GM12872 (cell line): ENCODE data around the gene APLF.

Experiments
- TF ChIP-seq, protein P1 (sequence below): IDR thresholded peaks from 3 replicates; pipeline ENCODE4 v1.5.1; 2011; ENCODE audit warnings: low read depth, mild to moderate bottlenecking, low read length, moderate library complexity; ENCODE audit not compliant: insufficient read depth

APLF gene

DNA sequence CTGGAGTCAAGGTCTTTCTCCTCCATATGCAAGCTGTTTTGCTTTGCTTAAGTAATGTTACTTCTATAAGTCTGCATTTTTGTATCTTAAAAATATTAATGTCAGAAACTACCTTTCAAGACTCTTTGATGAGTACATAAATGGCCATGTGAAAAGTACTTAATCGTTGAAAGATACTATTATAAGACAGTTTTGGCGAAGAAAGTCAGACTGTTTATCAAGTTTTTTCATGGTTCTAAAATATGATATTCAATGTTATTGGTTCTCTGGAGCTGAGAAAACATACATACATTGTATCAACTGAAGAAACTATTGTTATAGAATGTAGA, 25.4 kb upstream of the APLF start:
- TF ChIP-seq, protein P1, sequence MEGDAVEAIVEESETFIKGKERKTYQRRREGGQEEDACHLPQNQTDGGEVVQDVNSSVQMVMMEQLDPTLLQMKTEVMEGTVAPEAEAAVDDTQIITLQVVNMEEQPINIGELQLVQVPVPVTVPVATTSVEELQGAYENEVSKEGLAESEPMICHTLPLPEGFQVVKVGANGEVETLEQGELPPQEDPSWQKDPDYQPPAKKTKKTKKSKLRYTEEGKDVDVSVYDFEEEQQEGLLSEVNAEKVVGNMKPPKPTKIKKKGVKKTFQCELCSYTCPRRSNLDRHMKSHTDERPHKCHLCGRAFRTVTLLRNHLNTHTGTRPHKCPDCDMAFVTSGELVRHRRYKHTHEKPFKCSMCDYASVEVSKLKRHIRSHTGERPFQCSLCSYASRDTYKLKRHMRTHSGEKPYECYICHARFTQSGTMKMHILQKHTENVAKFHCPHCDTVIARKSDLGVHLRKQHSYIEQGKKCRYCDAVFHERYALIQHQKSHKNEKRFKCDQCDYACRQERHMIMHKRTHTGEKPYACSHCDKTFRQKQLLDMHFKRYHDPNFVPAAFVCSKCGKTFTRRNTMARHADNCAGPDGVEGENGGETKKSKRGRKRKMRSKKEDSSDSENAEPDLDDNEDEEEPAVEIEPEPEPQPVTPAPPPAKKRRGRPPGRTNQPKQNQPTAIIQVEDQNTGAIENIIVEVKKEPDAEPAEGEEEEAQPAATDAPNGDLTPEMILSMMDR, result no peak

DNA sequence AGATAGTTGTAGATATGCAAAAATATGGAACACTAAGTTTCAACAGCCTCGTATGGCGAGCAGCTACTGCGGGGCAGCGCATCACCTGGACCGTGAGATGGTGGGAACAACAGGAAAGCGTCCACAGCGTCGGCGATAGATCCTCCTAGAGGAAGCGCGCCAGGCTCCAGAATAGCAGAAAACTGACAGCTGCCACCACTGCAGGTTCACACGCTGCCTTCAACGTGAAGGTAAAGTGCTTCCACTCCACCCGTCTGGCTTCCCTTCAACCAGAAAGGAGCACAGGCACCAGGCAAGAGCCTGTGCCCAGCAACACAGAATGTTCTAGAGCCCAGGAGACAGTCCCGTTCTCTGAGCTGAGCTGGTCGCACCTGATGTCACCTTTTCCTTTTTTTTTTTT, 20.3 kb upstream of the APLF start:
- TF ChIP-seq, protein P1, result no peak

DNA sequence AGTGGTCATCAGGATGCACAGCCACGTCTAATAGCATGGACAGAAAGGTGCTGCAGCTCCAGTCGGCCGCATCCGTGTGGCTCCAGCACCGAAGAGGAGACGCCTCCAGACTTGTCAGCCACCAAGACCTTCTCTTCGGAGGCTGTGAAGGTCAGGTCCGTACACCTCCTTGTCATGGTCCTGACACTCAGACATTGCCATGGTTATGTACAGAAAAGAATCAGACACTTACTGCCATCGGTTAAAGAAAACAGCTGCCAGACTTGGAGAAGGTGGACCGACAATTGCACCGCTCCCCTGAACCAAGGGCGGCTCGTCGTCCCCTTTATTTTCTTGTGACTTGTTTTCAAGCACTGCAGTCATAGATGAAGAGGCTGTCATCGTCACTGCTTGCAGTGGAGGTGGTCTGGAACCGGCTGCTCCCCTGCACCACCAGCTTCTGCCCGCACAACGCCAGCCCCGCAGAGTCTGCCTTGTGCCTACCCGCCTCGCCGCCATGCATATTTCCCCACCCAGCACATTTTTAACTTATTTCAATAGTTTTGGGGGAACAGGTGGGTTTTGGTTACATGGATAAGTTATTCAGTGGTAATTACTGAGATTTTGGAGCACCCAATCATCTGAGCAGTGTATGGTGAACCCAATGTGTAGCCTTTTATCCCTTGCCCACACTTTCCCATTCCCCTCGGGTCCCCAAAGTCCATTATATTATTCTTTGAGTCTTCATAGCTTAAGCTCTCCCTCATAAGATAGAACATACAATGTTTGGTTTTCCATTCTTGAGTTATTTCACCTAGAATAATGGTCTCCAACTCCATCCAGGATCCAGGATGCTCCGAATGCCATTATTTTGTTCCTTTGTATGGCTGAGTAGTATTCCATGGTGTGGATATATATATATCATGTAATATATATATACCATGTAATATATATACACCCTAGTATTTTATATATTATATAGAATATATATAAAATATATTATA, 18.4 kb upstream of the APLF start:
- TF ChIP-seq, protein P1, result no peak

DNA sequence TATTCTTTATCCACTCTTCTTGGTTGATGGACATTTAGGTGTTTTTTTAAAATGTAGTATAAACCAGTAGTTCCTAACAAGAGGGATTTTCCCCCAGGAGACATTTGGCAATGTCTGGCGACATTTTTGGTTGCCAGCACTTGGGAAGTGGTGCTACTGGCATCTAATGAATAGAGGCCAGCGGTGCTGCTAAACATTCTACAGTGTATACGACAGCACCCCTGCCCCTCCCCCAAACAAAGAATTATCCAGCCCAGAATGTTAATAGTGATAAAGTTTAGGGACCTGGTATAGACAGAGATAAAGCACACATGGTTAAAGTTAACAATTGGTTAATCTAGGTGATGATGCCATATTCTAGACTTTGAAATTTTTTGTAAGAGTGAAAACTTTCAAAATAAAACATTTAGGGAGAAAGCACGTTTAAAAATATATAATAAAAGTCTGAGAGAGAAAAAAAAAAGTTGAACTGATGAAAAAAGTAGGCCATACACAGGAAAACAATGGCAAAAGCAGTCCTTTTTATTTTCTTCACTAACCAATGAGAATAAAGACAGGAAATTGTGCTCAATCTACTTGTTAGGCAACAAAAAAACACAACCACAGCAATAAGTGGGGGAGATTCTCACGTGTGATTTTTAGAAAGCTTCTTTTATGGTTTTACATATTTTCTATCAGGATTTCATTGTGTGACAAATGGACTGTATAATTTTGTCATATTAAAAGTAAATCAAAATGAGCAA, 15.1 kb upstream of the APLF start:
- TF ChIP-seq, protein P1, result no peak

DNA sequence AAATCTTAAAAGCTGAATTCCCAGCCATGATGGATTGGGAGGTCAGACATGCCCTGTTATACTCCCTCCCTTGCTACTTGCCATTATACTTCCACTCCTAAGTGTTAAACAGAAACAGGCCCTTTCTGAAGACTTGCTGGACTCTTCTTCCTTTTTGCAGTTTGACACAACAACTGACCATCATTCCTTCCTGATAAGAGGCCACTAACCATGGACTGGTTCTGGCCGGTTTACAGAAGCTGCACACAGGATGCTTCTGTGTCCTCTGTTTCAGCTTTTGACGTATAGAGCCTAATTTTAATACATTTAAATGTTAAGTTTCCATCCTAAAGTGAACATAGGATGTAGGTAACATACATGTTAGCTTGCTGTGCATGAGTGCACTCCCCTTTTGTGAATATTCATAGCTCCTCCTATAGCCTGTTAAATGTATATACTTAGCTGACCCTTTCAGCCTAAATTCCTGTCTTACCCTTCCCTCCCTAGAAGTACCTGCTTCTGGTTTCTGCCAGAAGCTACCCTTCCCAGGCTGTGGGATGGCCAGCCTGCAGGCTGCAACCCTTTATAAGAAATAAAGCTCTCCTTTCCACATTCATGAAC, 13.5 kb upstream of the APLF start:
- TF ChIP-seq, protein P1, result no peak

DNA sequence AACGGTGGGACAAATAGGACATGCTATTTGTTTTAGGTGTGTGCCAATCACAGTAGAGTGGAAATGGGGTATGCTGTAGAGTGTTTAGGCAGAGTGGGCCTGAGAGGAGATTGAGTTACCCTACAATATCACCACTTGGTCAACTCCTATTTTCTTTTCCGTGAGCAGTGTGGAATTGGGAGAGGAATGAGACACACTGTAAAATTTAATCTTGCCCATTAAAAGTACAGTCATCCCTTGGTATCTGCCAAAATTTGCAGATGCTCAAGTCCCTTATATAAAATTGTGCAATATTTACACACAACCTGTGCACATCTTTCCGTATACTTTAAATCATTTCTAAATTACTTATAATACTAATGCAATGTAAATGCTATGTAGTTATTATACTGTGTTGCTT, 12.7 kb upstream of the APLF start:
- TF ChIP-seq, protein P1, result no peak

DNA sequence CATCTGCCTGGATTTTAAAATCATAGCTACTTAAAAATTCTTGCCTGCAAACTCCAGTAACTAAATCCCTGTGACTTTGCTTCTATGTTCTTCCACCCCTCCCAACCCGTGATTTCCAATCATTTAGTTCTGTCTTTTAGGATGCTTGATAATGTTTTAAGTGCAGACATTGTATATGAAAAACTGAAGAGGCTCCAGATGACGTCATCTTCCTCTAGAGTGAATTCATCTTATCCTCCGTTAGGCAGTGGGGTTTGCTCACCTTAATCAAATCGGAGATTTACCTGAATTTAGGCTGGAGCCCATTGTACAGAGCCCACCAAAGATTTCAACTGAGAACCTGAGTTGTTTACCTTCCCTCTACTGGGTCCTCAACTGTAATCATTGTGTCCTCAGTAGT, 11.2 kb upstream of the APLF start:
- TF ChIP-seq, protein P1, result no peak
